Progenitor cell of endocrine pancreas (in vitro differentiated cells): Measurements from ENCODE around the gene MAPK8. TPM values are rescaled to one million over a fixed set of nuclear protein-coding genes. Genes with fewer than 3 reads are reported as not detected.
A peak's percentile ranks its signal among the peaks of the same experiment; 100 is the strongest.

Experiments
- DNase-seq: peaks from one replicate; pipeline ENCODE4 v3.0.0; 2021; ENCODE audit warnings: low spot score; ENCODE audit not compliant: unreplicated experiment
- H3K27ac Mint-ChIP-seq: 2 replicates; pipeline ENCODE4 v1.8.0; 2021; ENCODE audit warnings: mild to moderate bottlenecking, moderate library complexity, mixed read lengths
- H3K27me3 Mint-ChIP-seq: 2 replicates; pipeline ENCODE4 v1.8.0; 2021; ENCODE audit warnings: mixed read lengths
- H3K36me3 Mint-ChIP-seq: 2 replicates; pipeline ENCODE4 v1.8.0; 2022; ENCODE audit warnings: mixed read lengths; ENCODE audit not compliant: insufficient read depth
- H3K4me1 Mint-ChIP-seq: 2 replicates; pipeline ENCODE4 v1.8.0; 2021; ENCODE audit warnings: low read depth, mixed read lengths
- H3K4me3 Mint-ChIP-seq: 2 replicates; pipeline ENCODE4 v1.8.0; 2021; ENCODE audit warnings: low read depth, mild to moderate bottlenecking, moderate library complexity, mixed read lengths
- H3K9me3 Mint-ChIP-seq: 2 replicates; pipeline ENCODE4 v1.8.0; 2021; ENCODE audit warnings: low read depth, mixed read lengths
- total RNA-seq: library from RNA; stranded (reverse); gene quantifications from 2 replicates; pipeline ENCODE4 v1.2.1, GENCODE V29; 2021
- TF ChIP-seq, protein P1 (sequence below): fragments of 200-600 bp; sonication (generic); IDR thresholded peaks from one replicate; pipeline ENCODE4 v1.5.0; 2021; ENCODE audit warnings: antibody characterized with exemption, mild to moderate bottlenecking; ENCODE audit not compliant: unreplicated experiment

The MAPK8 gene
- total RNA-seq, 1 donor from 2014 or later: 69.7 TPM

DNA sequence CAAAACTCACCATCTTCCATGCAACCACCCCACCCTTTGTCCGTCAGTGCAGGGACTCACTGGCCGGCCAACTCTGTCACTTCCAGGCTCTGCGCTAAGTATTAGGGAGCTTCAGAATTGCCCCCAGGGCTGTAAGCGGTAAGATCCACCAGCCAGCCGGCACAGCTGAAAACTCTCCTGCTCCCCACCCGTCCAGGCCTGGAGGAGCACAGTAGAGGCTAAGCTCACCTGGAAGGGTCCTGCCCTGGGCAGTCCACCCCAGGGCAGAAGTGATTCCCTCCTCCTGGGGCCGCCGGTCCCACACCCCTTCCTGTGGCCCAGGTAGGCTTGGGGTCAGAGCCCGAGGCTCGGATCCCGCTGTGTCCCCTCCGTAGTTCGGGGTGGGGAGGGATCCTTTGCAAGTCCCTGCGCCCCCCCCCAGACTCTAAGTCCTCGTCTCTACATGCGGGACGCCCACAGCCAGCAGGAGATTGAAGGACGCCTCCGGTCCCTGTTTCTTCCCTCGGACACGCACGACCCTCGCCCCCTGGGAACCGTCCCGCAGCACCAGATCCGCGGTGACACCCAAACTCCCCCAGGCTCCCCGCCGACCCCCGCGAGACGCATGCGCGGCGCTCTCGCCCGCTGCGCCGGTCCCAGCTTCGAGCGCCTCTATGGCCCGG, 159.5 kb downstream of the MAPK8 start:
- Mint-ChIP-seq H3K4me1 (peaks cover 30% of the 10 kb centered on the region), H3K4me3 (no peak overlapping the region), H3K9me3 (no peaks in the 10 kb centered on the region), H3K27me3 (peaks cover 7% of the 10 kb centered on the region), H3K36me3 (no peaks in the 10 kb centered on the region), H3K27ac (no peak overlapping the region)
- DNase-seq: peak; percentile 5
- TF ChIP-seq, protein P1, sequence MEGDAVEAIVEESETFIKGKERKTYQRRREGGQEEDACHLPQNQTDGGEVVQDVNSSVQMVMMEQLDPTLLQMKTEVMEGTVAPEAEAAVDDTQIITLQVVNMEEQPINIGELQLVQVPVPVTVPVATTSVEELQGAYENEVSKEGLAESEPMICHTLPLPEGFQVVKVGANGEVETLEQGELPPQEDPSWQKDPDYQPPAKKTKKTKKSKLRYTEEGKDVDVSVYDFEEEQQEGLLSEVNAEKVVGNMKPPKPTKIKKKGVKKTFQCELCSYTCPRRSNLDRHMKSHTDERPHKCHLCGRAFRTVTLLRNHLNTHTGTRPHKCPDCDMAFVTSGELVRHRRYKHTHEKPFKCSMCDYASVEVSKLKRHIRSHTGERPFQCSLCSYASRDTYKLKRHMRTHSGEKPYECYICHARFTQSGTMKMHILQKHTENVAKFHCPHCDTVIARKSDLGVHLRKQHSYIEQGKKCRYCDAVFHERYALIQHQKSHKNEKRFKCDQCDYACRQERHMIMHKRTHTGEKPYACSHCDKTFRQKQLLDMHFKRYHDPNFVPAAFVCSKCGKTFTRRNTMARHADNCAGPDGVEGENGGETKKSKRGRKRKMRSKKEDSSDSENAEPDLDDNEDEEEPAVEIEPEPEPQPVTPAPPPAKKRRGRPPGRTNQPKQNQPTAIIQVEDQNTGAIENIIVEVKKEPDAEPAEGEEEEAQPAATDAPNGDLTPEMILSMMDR: no peak

DNA sequence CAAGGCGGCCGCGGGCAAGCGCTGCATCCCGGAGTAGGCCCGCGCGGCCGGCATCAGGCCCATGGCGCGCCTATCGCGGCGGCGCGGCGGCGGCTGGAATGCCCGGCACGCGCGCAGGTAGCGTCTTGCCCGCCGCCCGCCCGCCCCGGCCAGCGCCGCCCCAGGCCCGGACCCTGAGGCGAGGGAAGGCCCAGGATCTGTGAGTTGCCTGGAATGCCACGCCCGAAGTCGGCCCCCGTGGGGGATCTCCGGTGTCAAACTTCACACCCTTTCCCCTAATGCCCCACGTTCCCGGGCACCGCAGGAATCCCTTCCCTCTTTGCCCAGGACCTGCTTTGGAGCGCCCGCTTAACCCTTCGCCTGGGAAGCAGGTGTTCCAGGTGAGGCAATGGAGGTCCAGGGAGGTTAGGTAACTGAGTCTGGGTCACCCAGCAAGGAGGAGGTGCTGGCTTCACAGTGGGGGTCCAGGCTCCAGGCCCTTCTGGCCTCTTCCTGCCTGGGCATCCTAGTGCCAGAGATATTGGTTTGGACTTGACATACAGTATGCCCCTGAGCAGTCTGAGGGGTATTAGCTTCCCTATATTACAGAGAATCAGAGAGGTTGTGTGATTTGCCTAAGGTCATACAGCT, 160.2 kb downstream of the MAPK8 start:
- Mint-ChIP-seq H3K4me1 (peaks cover 33% of the 10 kb centered on the region), H3K9me3 (no peaks in the 10 kb centered on the region), H3K27me3 (peaks cover 7% of the 10 kb centered on the region), H3K36me3 (no peaks in the 10 kb centered on the region), H3K27ac (peak overlapping the region; percentile 31), H3K4me3 (no peak overlapping the region)
- no peak for DNase-seq
- TF ChIP-seq, protein P1: no peak

DNA sequence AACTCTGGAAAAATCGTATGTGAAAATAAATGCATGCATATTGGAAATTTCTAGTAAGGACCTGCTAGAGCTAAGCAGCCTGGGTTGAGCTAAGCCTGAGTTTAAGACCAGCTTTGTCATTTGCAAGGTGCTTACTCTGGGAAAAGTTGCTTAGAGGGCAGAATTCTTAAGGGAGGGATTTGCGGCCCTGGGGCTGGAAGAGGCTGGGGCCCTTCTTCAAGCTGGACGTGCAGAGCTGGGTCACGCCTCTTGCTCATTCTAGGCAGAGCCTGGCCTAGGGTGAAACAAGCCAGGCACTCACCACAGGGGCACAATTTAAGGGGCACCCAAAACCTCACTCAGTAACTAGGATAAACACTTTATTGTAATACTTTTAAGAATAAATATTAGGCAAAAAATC, 161.2 kb downstream of the MAPK8 start:
- Mint-ChIP-seq H3K4me3 (no peak overlapping the region), H3K4me1 (peaks cover 33% of the 10 kb centered on the region), H3K27ac (peak overlapping the region; percentile 90), H3K27me3 (peaks cover 7% of the 10 kb centered on the region), H3K36me3 (no peaks in the 10 kb centered on the region), H3K9me3 (no peaks in the 10 kb centered on the region)
- DNase-seq: no peak
- TF ChIP-seq, protein P1: no peak

DNA sequence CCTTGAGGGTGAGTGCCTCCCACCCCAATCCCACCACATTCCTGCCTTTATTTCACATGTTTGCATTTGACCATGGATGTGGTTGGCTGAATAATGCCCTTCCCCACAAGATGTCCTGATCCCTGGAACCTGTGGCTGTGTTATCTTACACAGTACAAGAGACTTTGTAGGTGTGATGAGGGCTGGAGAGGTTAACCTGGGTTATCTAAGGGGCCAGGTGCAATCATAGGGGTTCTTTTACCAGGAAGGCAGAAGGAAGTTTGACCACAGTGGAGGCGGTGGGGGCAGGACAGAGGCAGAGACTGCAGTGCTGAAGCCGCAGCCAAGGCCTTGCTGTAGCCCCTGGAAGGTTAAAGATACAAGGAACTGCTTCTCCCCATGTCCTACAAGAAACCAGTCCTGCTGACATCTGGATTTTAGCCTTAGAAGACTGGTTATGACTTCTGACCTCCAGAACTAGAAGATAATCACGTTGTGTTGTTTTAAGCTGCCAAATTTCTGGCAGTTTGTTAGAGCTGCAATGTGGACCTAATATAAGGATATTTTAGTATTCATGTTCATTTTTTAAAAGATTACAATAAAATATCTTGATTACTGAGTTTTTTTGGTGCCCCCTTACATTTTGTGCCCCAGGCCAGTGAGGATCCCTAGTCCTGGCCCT, 161.8 kb downstream of the MAPK8 start:
- peak overlapping the region; percentile 90 for H3K27ac Mint-ChIP-seq
- H3K27me3 Mint-ChIP-seq: peaks cover 7% of the 10 kb centered on the region
- H3K4me1 Mint-ChIP-seq: peaks cover 33% of the 10 kb centered on the region
- H3K36me3 Mint-ChIP-seq: no peaks in the 10 kb centered on the region
- no peak overlapping the region for H3K4me3 Mint-ChIP-seq
- DNase-seq: no peak
- TF ChIP-seq, protein P1: no peak
- H3K9me3 Mint-ChIP-seq: no peaks in the 10 kb centered on the region

DNA sequence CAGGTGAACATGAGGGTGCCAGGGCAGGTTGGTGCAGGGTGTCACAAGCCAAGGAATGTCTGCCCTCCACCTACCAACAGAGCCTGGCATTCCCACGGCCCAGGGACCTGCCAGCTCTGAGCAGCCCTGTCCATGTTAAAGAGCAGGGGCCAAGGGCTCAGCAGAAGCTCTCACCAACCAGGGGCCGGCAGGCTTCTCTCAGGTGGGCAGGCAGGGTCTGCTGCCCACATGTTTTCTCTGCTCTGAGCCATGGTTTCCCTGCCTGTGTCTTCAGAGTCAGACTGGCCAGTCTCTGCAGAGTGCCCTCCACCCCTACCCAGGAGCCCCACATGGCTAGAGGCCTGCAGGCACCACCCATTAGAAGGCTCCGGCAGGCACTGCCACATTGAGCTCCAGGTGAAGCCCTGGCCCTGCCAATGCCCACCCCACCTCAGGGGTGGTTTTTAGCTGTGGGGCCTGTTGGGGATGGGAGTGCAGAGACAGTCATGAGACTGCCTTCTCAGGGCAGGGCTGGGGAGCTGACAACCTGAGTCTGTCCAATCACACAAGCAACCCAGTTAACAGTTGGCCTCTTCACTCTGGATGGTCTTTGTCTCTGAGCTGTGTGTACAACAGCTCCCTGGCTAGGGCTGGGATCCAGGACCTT, 162.5 kb downstream of the MAPK8 start:
- TF ChIP-seq, protein P1: no peak
- Mint-ChIP-seq H3K4me3 (no peak overlapping the region), H3K9me3 (no peaks in the 10 kb centered on the region), H3K27me3 (peaks cover 7% of the 10 kb centered on the region), H3K27ac (peak overlapping the region; percentile 24), H3K36me3 (no peaks in the 10 kb centered on the region), H3K4me1 (peaks cover 29% of the 10 kb centered on the region)
- DNase-seq: no peak
